HG03457 (cell line): ENCODE data around the gene CIAO1.
"Not testable (repeated sequence)": the region's sequence is repeated elsewhere in the genome, so short reads cannot be mapped to it uniquely, and the experiment has no call there.

Source experiments
- ATAC-seq: cut with Tn5 transposase; IDR thresholded peaks from one replicate; pipeline ENCODE4 v1.9.1; 2021; ENCODE audit warnings: moderate number of reproducible peaks; ENCODE audit not compliant: unreplicated experiment

The CIAO1 gene

GRCh38 chr2:96265840-96266679 is at the start of gene CIAO1, which contains the start of gene TMEM127:
CIAO1 (plus strand) TSS chr2:96266225; CDS start chr2:96266351, 126 bp downstream.
TMEM127 (minus strand) TSS chr2:96265997; CDS start chr2:96265381, 616 bp downstream.
- peak; percentile 82 for ATAC-seq

- ATAC-seq: no peak
These were observed 47.4 kb upstream of the CIAO1 start for GRCh38 chr2:96218508-96219131.

- ATAC-seq: not testable (repeated sequence)
These were observed 46.1 kb upstream of the CIAO1 start for GRCh38 chr2:96219959-96220358.

GRCh38 chr2:96221106-96221505 is 44.9 kb upstream of the CIAO1 start:
- not testable (repeated sequence) for ATAC-seq

- peak; percentile 57 for ATAC-seq
These were observed 41.0 kb upstream of the CIAO1 start for GRCh38 chr2:96225016-96225533.

GRCh38 chr2:96231316-96231715 is 34.7 kb upstream of the CIAO1 start:
- ATAC-seq: no peak

GRCh38 chr2:96233436-96233835 is 32.6 kb upstream of the CIAO1 start:
- ATAC-seq: no peak

- peak; percentile 78 for ATAC-seq
These were observed 32.1 kb upstream of the CIAO1 start for GRCh38 chr2:96233880-96234316.

- no peak for ATAC-seq
These were observed 29.1 kb upstream of the CIAO1 start for GRCh38 chr2:96236882-96237281.

GRCh38 chr2:96238266-96238665 is 27.8 kb upstream of the CIAO1 start:
- ATAC-seq: no peak

GRCh38 chr2:96239091-96239490 is 26.9 kb upstream of the CIAO1 start:
- ATAC-seq: no peak

GRCh38 chr2:96239745-96240264 is 26.2 kb upstream of the CIAO1 start:
- no peak for ATAC-seq

- ATAC-seq: no peak
These were observed 25.5 kb upstream of the CIAO1 start for GRCh38 chr2:96240341-96241038.

- no peak for ATAC-seq
These were observed 24.8 kb upstream of the CIAO1 start for GRCh38 chr2:96241227-96241626.

- peak; percentile 67 for ATAC-seq
These were observed 24.0 kb upstream of the CIAO1 start for GRCh38 chr2:96241900-96242611.

- no peak for ATAC-seq
These were observed 22.2 kb upstream of the CIAO1 start for GRCh38 chr2:96243843-96244242.

- ATAC-seq: no peak
These were observed 20.2 kb upstream of the CIAO1 start for GRCh38 chr2:96245609-96246390.

GRCh38 chr2:96247009-96247408 is 19.0 kb upstream of the CIAO1 start:
- no peak for ATAC-seq

- ATAC-seq: no peak
These were observed 18.1 kb upstream of the CIAO1 start for GRCh38 chr2:96247896-96248295.

GRCh38 chr2:96248624-96249023 is 17.4 kb upstream of the CIAO1 start:
- no peak for ATAC-seq
